H1 (cell line): ENCODE measurements around the gene ALDH1A2.

Experiments
- ATF3 ChIP-seq: IDR thresholded peaks from 2 replicates; pipeline ENCODE4 v1.6.1; 2011; ENCODE audit warnings: low read depth, mild to moderate bottlenecking, low read length; ENCODE audit not compliant: insufficient read depth
- CBX5 ChIP-seq: fragments of 300-800, 300-1000 bp; sonication (generic); IDR thresholded peaks from 2 replicates; pipeline ENCODE4 v1.7.1; 2016; ENCODE audit warnings: antibody characterized with exemption, low read length, low read depth
- CTCF ChIP-seq, 3 experiments: IDR thresholded peaks; 1 replicate in 2 of 3; 2 replicates in 1 of 3; pipeline versions ENCODE4 v1.5.1 to v1.6.1; 2011; ENCODE audit warnings: low read length in 3 of 3, mild to moderate bottlenecking in 3 of 3, inconsistent platforms in 2 of 3, low read depth in 1 of 3, moderate library complexity in 1 of 3; ENCODE audit not compliant: insufficient read depth in 1 of 3; ENCODE audit errors: control extremely low read depth in 1 of 3
- RBBP5 ChIP-seq: IDR thresholded peaks from 2 replicates; pipeline ENCODE4 v1.7.1; 2012; ENCODE audit warnings: low read depth, mild to moderate bottlenecking, inconsistent platforms, low read length, moderate library complexity, borderline replicate concordance
- TAF1 ChIP-seq: IDR thresholded peaks from 2 replicates; pipeline ENCODE4 v1.6.1; 2011; ENCODE audit warnings: mild to moderate bottlenecking, low read depth, low read length
- USF2 ChIP-seq: IDR thresholded peaks from 2 replicates; pipeline ENCODE4 v1.6.1; 2011; ENCODE audit warnings: low read length, improper control_type of control experiment

- TF ChIP-seq CTCF (IDR thresholded peaks at IDR 0.05; ENCODE audit: control extremely low read depth in 1 of 3, insufficient read depth in 1 of 3, low read depth in 1 of 3, low read length in 3 of 3) (no peak), CBX5 (no peak), ATF3 (no peak), USF2 (no peak), RBBP5 (0 out of 2 replicates have a peak, but pooled peaks have one; percentile 42), TAF1 (0 out of 2 replicates have a peak, but pooled peaks have one; percentile 11)
Measured at GRCh38 chr15:58065445-58066041, at the start of gene ALDH1A2.
